Middle frontal gyrus (tissue), 1 donor: ENCODE results near the gene LRIT3.
"Not testable (repeated sequence)": the region's sequence is repeated elsewhere in the genome, so short reads cannot be mapped to it uniquely, and the experiment has no call there.

ENCODE experiments used
- DNase-seq: peaks from one replicate; pipeline ENCODE4 v3.0.0-alpha.2; 2015; ENCODE audit warnings: low spot score; ENCODE audit errors: extremely low spot score

The LRIT3 gene

DNA sequence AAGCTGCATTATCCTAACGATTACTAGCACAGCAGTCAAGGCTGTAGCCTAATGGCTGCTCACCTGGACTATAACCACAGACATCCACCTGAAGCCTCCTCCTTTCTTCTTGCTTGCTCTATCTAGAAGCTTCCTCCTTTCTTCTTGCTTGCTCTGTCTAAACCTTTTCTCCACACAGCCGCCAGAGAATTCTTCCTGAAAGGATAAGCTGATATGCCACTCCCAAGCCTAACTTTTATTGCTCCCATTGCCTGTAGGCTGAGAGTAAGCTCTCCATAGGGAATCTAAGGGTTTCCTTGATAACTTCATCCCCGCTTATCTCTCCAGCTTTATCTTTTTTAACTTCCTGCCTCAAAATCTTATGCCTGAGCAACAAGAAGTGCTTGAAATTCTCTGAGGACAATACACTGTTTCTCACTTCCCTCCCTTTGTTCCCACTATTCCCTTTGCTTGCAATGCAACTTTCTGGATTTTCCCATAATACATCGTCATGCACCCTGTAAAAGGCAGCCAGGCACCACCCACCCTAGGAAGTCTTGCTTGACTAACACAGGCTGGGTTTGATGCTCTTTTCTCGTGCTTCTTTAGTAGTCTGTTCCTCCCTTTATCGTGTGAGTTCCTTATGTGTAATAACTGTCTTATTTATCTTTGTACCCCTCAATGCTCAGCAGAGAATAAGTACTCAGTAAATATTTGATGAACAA lies 1.4 kb upstream of the LRIT3 start:
- no peak for DNase-seq

DNA sequence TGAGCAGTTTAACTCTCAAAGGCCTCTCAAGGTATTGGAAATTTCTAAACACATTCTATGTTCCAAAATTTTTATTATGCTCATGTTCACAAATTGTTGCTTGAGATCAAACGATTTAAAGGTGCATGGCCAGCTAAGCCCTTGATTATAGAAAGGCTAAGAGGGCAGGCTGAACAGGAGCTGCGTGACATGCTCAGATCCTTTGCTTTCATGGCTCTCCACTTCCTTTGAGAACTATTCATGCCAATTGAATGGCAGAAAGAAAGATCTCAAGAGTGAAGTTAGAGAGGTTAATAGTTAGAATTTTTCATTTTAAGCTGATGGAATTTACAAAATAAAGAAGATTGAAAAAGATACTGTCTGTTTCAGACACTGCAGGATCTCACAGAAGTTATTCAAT lies 594 bp downstream of the LRIT3 start:
- no peak for DNase-seq

DNA sequence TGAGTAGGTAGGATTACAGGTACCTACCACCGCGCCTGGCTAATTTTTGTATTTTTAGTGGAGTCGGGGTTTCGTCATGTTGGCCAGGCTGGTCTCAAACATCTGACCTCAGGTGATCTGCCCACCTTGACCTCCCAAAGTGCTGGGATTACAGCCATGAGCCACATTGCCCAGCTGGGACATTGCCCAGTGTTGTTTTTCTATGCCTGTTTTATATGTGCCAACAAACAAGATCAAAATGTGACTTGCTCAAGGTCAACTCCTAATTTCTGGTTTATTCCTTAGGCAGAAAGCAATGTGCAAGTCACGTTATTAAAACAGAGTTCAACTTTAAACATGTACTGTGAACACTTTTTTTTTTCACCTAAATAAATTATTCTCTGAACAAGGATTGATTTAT lies 2.7 kb downstream of the LRIT3 start:
- no peak for DNase-seq

DNA sequence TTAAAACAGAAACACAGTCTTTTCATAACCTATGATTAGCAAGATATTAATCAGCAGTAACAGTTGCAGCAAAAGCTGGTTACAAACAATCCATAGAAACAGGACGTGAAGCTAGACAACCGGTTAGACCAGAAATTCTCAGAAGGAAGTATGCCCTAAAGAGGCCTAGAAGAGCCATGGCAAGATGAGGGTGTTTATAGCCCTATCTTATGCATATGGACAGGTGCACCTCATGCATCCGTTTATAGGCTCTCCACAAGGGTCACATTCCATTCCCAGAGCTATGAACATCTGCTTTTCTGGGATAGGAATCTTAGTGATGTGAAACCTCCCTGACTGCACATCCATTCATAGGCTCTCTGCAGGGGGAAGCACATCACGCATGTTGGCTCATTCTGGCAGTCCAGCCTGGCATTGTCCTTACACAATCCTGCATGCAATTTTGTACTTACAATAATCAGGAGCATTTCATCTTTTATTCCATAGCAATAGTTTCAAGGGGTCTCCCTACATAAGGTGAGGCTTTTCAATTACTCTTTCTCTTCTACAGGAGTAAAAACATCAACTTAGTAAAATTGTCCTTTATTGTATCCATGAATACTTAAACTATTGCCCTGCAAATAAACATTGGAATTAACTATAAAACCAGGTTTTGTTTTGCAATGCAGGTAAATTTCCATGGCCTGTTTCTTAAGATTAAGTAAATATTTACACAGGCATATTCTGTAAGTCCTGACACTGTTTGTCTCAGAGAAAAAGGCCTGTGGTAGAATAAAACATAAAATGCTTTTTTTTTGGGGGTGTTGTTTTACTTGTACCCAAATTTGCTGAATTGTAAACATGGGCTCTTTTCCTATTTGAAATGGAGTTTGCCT lies 11.8 kb downstream of the LRIT3 start:
- not testable (repeated sequence) for DNase-seq

DNA sequence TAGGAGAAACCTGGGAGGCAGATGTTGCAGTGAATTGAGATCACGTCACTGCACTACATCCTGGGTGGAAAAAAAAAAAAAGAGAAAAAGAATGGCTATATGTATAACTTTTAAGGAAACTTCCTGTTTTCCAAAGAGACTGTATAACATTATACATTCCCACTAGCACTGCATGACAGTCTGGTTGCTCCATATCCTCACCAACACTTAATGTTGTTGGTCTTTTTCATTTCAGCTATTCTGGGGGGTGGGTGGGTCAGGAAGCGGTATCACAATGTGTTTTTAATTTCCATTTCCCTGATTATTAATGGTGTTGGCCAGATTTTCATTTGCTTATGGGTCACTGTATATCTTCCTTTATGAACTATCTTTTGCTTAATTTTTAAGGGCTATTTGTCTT lies 13.4 kb downstream of the LRIT3 start:
- DNase-seq, result no peak

DNA sequence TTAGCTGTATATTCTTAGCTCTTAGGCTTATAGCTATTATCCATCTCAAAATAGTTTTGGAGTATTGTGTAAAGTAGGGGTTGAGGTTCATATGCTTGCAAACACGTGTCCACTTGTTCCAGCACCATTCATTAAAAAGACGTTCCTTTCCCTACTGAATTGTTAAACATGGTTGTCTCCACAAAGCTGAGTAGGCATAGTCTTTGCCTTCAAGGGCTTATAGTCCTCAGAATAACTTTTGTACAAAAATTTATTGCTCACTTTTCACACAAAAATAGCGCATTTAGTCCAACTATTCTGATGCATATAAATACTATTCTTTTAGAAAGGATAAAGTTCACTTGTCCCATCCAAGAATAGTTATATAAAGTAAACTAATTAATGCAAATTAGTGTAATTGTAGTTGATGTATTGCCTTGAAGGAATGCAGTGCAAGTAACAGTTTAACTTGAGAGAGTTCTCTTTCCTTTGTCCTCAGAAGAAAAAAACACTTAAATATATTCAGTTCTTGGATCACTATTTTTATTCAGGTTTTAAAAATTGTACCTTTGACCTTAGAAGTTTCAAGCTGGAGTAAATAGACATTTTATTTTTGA lies 14.1 kb downstream of the LRIT3 start:
- no peak for DNase-seq

DNA sequence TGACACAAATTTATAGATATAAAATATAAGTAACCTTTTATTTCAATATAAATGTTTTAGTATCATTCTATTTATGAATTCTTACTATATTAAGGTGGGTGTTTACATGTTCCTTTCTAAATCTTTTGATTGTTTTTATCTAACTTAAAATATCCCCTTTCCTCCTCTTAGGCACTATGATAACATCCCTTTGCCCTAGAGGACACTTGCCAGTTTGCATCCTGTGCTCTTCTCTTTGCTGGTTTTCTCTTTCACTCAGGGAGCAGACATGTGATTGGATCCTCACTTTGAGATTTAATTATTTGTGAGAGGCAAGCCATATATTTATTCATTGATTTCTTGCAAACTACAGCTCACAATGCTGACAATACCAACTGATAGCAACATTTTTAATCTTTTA lies 16.2 kb downstream of the LRIT3 start:
- DNase-seq, result no peak

DNA sequence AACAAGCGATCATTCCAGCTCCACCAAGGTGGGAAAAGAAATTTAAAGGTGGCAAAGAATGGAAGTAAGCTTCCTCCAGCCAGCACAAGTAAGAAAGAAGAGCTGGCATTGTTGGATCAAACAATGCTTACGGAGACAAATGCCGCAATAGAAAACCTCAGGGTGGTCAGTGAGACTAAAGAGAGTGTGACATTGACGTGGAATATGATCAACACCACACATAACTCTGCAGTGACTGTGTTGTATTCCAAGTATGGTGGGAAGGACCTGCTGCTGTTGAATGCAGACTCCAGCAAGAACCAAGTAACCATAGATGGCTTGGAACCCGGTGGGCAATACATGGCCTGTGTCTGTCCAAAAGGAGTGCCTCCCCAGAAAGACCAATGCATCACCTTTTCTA lies 22.2 kb downstream of the LRIT3 start:
- DNase-seq, result no peak

DNA sequence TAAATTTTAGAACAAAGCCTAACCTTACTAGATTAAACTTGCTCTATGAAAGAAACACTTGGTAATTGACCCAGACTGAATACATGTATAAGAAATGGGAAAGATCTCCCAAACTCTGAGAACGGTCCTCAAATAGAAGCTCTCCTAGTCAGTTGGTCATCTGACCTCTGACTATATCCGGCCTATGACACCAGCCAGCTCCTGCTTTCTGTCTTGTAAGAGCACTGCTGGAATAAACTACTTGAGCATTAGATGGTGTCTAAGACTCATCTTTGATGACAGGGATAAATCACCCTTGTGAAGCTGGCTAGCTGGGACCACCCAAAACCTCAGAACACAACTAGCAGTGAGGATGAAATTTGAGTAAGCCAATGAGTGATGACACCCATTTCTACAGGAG lies 24.2 kb downstream of the LRIT3 start:
- DNase-seq, result no peak

DNA sequence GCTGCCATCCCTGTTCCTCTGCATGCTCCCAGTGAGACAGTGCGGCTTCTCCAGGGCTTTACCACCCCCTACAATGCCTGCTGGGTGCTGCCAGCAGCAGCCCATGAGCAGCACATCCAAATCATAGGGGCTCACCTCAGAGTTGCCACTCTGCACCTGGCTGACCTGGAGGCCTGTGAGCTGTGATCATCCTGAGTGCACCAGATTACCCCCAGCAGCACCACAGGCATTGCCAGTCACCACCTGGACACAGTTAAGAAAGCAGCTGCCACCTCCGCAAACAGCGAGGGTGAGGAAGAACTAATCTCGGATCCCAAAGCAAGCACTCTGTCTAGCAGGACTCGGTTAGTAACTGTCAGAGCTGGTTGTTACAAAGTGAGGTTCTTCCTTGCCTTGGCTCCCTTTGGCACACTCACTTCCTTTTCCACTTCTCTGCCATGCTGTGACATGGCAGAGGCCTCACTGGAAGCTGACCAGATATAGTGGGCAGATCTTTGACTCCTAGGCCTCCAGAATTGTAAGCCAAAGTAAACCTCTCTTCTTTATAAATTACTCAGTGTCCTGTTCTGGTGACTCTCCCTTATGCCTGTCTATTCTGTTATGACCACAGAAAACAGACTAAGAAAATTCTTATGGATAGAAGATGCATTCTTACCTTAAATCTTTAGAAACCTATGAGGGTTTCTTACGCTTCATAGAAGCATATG lies 25.2 kb downstream of the LRIT3 start:
- no peak for DNase-seq

DNA sequence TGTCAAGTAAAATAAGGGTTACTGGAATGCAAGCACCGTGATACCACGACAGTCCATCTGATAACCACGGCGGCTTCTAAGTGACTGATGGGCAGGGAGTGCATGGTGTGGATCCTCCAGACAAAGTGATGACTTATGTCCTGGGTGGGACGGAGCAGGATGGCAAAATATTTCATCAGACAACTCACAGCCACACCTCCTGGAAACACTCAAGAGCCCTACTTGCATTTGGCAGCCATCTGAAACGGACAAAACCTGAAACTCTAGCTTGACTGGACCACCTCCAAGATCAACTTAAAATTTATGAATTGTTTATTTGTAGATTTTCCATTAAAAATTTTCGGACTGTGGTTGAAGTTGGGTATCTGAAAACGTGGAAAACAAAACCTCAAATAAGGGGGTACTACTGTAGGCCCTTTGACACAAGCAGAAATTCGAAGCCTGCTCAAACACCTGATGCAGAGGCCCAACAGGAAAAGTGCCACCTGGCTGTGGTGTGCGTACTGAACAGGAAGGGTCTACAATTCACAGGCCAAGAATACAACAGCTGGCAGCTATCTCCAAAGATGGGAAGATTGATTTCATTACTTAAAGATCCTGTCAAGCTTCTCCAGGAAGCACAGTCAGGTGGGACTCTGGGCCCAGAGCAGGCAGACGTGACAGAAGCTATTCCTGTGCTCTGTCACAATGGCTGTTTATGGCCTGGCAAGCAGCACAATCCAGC lies 26.0 kb downstream of the LRIT3 start:
- DNase-seq, result no peak

DNA sequence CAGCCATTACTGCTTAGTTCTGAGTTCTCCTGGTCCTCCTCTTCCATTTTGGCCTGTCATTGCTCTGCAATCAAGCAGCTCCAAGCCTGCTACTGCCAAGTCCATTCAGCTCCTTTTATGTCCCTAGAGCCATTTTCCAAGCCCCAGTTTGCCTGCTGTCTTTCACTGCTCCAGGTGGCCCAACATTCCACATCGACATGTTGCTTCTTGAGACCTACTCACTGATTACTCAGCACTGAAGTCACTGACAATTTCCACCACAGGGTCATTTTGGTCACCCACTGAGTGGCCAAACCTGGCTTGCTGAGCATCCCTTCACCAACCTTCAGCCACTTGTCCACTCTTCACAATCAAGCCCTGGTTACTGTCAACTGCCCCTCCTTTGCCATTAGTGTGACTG lies 27.2 kb downstream of the LRIT3 start:
- DNase-seq, result no peak

DNA sequence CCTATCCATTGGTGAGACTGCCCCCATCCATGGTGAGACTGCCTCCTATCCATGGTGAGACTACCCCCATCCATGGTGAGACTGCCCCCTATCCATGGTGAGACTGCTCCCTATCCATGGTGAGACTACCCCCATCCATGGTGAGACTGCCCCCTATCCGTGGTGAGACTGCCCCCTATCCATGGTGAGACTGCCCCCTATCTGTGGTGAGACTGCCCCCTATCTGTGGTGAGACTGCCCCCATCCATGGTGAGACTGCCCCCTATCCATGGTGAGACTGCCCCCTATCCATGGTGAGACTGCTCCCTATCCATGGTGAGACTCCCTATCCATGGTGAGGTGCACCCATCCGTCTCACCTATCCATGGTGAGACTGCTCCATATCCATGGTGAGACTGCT lies 27.6 kb downstream of the LRIT3 start:
- DNase-seq, result not testable (repeated sequence)

DNA sequence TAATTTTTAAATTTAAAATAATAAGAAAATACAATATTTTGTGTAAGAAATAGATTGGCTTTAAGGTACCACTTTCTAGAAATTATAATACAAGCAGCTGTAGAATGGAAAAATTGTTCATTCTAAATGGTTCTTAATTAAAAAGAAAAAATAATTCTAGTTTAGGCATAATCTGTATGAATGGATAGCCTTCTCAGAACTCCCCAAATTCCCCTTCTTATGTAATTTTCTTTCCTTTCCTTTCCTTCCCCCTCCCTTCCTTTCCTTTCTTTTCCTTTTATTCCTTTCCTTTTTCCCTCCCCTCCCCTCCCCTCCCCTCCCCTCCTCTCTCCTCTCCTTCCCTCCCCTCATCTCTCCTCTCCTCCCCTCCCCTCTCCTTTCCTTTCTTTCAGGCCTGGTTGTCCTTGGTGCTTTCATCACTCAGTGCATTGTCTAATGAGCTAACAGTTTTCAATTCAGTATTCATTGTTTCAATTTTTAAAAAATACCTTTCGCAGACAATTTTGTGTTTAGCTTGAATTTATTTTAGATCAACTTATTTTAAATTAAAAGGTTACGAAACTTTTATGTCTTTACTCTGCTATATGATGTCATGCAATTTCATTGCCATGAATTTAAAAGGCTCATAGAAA lies 28.8 kb downstream of the LRIT3 start:
- DNase-seq, result no peak

DNA sequence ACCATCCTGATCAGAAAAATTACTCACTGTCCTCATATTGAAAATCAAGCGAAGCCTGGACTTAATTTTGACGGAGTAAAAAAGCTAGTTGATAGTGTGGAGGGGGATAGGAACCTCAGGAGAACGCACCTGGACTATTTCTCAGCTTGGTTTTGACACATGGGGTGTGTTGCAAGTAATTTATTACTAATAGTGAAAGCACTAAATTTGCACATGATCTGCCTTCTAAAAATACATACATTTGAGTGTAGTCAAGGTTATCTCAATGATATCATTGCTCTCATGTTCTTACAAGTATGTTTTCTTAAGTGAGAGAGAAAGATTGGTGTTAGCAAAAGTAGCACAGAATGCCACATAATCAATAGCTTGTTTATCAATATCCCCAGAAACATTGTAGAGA lies 29.5 kb downstream of the LRIT3 start:
- DNase-seq, result no peak

DNA sequence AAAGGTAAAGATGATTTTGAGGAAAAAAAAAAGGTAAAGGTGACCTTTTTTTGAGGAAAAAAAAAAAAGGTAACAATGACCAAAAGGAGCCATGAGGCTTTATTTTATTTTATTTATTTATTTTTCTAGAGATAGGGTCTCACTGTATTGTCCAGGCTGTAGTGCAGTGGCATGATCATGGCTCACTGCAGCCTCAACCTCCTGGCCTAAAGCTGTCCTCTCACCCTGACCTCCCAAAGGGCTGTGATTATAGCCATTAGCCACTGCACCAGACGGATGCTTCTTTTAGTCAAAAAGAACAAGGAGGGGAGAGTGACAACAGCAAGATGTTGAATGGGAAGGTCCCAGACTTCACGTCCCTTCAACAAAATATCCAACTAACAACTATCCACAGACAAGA lies 30.4 kb downstream of the LRIT3 start:
- no peak for DNase-seq

DNA sequence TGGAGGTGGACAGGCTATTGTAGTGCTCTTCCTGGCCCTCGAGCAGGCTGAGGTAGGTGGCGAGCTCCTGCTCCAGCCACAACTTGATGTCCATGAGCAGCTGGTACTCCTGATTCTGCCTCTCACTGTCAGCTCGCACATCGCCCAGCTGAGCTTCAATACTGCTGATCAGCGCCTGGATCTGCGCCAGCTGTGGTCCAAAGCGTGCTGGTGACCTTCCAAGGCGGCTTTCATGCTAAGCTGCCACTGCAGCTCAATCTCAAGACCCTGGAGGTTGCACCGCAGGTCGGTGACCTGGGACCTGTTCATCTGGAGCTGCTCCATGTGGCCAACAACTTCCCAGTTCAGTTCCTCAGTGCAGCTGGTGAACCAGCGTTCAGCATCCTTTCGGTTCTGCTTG lies 31.2 kb downstream of the LRIT3 start:
- no peak for DNase-seq

DNA sequence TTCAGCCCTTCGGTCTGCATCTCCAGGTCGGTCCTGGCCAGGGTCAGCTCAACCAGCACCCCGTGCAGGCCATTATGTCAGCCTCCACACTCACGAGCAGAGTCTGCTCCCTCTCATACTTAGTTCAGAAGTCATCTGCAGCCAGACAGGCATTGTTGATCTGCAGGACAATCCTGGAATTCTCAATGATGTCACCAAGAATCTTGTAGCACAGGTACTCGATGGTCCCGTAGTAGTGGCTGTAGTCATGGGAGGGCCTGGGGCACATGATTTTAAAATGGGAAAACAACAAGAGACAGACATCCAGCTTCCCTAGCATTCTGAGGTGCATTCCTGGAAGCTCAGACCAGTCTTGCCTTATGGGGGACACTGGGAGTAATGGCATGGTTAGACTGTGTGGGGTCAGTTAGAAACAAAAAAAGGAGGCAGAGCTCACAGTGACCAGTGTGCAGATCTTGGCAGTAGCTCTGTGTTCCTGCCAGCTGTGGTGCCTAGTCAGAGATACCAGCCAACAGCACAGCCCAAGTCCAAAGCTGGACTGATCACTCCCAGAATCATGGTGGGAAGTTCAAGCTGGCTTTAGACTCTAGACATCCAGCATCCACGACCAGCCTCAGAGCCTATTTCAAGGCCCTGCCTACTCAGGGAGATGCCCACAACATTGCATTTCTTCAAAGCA lies 31.9 kb downstream of the LRIT3 start:
- DNase-seq, result no peak

DNA sequence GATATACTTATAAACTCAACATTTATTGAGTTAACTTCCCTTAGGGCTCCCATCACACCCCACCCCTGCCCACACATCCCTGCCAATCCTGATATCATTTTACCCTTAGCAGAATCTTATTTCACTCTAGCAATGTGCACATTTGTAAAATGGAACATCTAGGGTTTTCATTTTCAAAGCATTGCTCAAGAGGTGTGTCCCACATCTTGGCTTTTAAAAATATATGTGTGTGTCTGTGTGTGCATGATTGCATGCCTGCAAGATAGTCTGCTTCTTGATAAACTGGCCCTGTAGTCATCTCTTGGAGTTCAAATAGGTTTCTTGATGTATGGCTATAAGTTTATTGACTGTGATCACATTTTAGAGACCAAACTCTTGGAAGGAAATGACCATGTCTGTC lies 38.4 kb downstream of the LRIT3 start:
- no peak for DNase-seq

DNA sequence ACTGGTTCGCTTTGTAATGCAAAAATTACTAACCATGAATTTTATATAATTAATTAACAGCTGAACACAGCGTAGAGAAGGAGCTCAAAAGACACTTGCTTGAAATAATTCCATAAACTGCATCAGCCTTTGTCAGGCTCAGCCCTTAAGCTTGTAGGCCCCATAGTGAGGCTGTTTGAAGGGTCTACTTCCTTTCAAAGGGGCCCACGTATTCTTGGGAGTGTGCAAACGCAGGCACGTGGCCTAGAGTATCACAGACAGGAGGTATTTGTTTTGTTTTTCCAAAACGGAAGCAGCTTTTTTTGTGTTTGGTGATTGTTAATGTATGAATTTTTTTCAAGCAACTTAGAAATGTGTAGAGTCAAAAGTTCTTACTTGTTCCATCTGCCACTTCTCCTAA lies 39.2 kb downstream of the LRIT3 start:
- no peak for DNase-seq
